GM19043 (cell line): ENCODE results near the gene REXO4.
"Not testable (repeated sequence)": the region's sequence is repeated elsewhere in the genome, so short reads cannot be mapped to it uniquely, and the experiment has no call there.

Source experiments
- ATAC-seq: cut with Tn5 transposase; IDR thresholded peaks from one replicate; pipeline ENCODE4 v1.9.1; 2021; ENCODE audit warnings: low read depth; ENCODE audit not compliant: unreplicated experiment

Gene REXO4

GRCh38 chr9:133391449-133391848 lies 26.4 kb downstream of the REXO4 start:
- ATAC-seq = not testable (repeated sequence)

GRCh38 chr9:133390713-133391112 lies 27.1 kb downstream of the REXO4 start:
- no peak for ATAC-seq

- ATAC-seq = no peak
These were observed 28.2 kb downstream of the REXO4 start for GRCh38 chr9:133389562-133389961.

- no peak for ATAC-seq
These were observed 28.7 kb downstream of the REXO4 start for GRCh38 chr9:133389025-133389557.

GRCh38 chr9:133387680-133388079 lies 30.1 kb downstream of the REXO4 start:
- ATAC-seq = no peak

GRCh38 chr9:133386338-133386737 lies 31.5 kb downstream of the REXO4 start:
- no peak for ATAC-seq

- ATAC-seq = no peak
These were observed 32.4 kb downstream of the REXO4 start for GRCh38 chr9:133385452-133385851.

- no peak for ATAC-seq
These were observed 33.0 kb downstream of the REXO4 start for GRCh38 chr9:133384736-133385321.

GRCh38 chr9:133383438-133383837 lies 34.4 kb downstream of the REXO4 start:
- ATAC-seq = no peak

GRCh38 chr9:133382507-133383141 lies 35.2 kb downstream of the REXO4 start:
- ATAC-seq = no peak

- no peak for ATAC-seq
These were observed 37.1 kb downstream of the REXO4 start for GRCh38 chr9:133380734-133381133.

GRCh38 chr9:133379153-133380086 lies 38.4 kb downstream of the REXO4 start:
- ATAC-seq = no peak

- no peak for ATAC-seq
These were observed 39.3 kb downstream of the REXO4 start for GRCh38 chr9:133378408-133378962.

- no peak for ATAC-seq
These were observed 40.0 kb downstream of the REXO4 start for GRCh38 chr9:133377721-133378216.

- ATAC-seq = not testable (repeated sequence)
These were observed 40.5 kb downstream of the REXO4 start for GRCh38 chr9:133377280-133377679.

- ATAC-seq = peak; percentile 94
These were observed 41.8 kb downstream of the REXO4 start, which contains the start of the genes STKLD1 and SURF4 for GRCh38 chr9:133375724-133376654. Gene STKLD1, plus strand, starts transcription at chr9:133376366. Its CDS starts 108 bp downstream, at chr9:133376474. Gene SURF4, minus strand, starts transcription at chr9:133376060. Its CDS starts 91 bp downstream, at chr9:133375969.

- no peak for ATAC-seq
These were observed 42.6 kb downstream of the REXO4 start for GRCh38 chr9:133375116-133375723.

GRCh38 chr9:133374612-133375115 lies 43.1 kb downstream of the REXO4 start:
- no peak for ATAC-seq

GRCh38 chr9:133372144-133372543 lies 45.7 kb downstream of the REXO4 start:
- ATAC-seq = no peak
